RCC 7860 (cell line): ENCODE results near the gene SMYD2.

Source experiments
- DNase-seq: peaks from one replicate; pipeline ENCODE4 v3.0.0-alpha.2; 2015; ENCODE audit warnings: low spot score
- FAIRE-seq: peaks from 2 replicates; lab custom pipeline; 2012; peaks lifted over from hg19 to GRCh38; lab: Jason Lieb, UNC

The SMYD2 gene, protein sequence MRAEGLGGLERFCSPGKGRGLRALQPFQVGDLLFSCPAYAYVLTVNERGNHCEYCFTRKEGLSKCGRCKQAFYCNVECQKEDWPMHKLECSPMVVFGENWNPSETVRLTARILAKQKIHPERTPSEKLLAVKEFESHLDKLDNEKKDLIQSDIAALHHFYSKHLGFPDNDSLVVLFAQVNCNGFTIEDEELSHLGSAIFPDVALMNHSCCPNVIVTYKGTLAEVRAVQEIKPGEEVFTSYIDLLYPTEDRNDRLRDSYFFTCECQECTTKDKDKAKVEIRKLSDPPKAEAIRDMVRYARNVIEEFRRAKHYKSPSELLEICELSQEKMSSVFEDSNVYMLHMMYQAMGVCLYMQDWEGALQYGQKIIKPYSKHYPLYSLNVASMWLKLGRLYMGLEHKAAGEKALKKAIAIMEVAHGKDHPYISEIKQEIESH

DNA sequence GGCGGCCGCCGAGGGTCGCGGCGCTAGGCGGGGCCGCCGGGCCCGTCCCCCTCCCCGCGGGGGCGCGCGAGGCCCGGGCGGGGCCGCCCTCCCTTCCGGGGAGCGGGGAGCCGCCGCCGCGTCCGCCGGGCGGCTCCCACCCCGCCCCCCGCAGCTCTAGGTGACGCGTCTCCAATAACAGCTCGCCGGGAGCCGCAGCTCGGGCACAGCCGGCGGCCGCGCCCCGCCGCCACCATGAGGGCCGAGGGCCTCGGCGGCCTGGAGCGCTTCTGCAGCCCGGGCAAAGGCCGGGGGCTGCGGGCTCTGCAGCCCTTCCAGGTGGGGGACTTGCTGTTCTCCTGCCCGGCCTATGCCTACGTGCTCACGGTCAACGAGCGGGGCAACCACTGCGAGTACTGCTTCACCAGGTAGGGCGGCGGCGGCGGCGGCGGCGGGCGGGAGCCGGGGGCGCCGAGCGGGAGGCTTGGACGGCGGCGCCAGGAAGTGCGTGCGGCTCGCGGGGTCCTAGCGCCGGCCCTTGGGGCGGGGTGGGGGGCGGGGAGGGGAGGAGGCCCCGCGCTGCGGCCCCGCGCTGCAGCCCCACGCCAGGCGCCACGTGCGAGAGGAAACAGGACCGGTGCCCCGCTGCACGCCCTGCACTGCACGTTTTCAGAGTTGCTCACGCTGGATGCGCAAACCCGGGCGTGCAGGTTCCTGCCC, at the start of gene SMYD2:
TSS of gene SMYD2 (plus strand) at position 139 of the 699 bp plus-strand sequence. CDS start at position 235, 96 bp downstream.
- DNase-seq (peak; percentile 50), FAIRE-seq (no peak)

DNA sequence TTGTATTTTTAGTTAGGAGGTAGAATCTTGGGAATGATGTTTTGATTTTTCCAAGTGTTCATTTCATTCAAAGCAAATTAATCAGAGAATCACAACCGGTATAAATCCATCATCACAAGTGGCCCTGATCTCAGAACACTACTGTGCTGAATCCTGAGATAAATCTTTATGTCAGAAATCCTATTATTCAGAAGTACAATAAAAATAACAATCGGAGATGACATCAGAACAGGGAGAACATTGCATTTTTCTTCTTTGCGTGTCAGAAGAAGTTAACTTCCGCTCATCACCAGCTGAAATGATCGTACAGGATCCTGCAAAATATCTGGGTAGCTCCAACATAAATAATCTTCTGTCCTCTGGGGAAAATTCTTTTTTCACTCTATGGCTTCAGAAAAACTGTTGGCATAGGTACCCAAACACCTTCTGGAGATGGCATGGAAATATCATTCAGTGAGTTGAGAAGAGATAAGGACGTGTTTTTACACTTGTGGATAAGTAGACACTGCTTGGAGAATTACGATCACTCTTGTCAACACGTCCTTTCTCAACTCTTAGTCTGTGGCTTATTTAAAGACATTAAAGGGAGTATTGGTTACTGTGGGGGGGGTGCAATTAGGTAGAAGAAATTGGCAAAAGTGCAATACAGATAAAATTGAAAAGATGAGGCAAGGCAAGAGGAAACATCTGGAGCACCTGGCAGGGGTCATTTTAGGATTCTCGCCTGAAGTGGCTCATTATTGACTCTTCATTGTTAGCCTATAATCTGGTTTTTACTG, 46.9 kb upstream of the SMYD2 start:
- FAIRE-seq = no peak

DNA sequence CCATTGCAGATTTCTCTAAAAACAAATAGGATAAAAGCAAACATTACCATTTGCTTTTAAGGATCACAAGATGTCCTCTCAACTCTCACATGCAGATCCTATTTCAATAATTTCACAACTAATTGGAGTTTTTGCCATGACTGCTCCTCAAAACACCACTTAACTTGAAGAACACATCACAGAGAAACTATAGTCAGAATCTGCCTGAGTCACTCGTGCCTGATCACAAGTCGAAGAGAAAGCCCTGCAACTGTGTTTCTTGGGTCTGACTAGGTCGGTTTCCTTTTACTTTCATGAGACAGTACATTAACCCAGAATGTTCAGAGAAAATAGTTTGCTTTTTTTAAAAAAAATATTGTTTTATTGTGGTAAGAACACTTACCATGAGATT, 46.3 kb upstream of the SMYD2 start:
- no peak for FAIRE-seq
- no peak for DNase-seq

More for the DNA sequence above, 46.9 kb upstream of the SMYD2 start:
- DNase-seq = no peak

DNA sequence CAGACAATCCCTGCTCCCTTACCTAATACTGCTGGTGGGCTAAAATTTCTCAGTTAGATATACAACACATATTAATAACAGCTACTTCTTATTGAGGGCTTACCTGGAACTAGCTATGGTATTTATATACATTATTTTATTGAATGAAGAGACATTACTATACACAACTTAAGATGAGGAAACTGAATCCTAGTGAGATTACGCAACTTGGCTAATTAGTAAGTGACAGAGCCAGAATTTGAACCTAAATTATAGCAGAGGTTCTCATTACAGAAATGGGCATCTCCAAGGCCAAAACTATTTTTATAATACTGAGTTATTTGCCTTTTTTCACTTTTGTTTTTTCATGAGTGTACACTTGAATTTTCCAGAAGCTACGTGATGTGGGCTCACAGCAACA, 44.5 kb upstream of the SMYD2 start:
- FAIRE-seq (no peak), DNase-seq (no peak)

DNA sequence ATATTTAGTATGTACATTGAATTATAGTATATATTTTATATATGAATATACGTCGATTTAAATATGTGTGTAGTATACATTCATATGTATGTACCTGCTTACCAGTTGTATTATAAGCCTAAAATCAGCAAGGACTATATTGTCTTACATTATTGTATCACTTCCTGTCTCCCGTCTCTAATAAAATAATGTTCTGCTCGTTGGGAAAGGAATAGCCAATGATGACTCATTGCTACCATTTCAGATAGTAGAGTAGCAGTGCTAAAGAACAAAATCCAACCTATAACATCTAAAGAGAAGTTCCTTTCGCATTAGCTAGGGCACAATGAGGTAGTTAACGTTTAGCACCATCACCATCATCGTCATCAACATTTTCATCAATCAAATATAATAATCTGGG, 39.9 kb upstream of the SMYD2 start:
- no peak for FAIRE-seq
- no peak for DNase-seq

DNA sequence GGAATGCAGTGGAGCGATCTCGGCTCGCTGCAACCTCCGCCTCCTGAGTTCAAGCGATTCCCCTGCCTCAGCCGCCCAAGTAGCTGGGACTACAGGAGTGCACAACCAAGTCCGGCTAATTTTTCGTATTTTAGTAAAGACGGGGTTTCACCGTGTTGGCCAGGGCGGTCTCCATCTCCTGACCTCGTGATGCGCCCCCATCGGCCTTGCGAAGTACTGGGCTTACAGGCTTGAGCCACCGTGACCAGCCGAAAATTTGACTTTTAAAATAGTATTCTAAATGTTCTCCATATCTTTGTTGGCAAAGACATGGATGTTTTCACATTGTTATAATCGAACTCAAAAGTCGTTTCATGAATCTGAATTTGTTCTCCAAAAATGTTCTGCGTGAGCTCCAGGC, 36.7 kb upstream of the SMYD2 start:
- no peak for FAIRE-seq
- no peak for DNase-seq

DNA sequence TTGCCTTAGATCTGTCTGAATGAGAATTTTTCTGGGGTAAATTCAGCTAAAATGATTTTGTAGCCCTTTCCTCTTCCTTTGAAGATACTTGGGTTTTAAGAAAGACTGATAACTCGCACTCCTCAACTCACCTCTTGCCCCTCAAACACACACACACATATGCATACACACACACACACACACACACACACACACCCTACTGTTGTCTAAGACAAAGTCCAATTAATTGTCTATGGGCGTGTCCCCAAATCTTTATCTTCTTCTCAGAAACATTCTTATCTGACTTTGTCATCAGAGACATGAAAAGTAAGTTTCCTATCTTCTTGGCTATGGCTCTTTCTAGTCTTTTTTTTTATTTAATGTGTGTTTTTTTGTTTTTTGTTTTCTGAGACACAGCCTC, 36.1 kb upstream of the SMYD2 start:
- DNase-seq (no peak), FAIRE-seq (no peak)

DNA sequence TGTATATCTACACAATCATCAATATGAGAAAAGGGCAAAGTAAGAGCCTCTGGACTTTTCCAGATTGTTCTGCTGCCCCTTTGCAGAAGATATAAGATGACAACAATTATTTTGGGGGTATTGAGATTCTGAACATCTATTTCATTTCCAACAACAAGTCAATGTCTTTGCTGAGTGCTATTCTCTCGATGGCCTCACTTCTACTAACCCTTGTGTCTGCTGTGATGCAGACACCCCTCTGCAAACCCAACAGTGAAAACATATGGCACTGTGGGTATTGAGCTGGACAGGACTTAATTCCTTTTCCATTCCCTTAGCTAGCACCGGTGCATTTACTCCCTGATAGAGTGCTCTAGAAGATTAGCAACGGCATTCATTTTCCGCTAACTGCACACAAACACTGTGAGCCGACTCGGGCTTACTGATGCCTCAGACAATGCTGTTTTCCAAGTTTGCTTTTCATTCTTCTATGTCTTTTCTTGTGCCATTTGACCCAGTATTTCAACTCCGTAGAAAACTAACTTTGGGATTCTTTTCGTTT, 33.4 kb upstream of the SMYD2 start:
- no peak for FAIRE-seq

DNA sequence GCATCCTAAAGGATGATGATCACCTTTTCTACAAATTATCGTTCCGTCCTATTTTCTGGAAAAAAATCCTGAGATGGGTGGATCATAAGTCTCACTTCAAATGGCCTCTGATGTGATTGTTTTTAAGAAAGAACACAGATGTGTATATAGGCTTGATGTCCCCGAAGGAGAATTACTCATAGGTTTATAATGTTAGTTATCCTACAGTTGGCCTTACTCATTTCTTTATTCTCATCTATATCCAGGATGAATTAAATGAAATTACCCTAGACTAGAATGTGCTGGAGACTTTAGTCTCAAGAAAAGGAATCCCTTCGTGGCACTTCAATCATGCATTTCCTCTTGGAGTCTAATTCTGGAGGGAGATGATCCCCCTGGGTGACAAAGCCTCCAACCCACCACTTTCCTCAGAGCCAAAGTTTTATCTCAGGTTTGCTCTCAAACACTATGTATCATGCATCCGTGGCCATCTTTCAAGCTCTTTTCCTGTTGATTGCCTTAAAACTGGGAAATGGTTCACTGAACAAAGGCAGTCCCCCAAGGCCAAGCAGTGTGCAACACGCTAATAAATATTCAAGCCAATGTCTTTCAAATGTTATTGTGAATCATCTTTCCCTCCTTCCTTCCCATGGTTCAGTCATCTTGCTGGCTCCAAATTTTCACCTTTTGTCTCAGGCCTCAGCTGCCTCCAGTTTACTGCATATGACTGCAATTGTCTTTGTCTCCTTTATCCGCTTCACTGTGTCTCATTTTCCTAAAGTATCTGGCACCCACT, 32.5 kb upstream of the SMYD2 start:
- FAIRE-seq = no peak
- DNase-seq = no peak

More for the DNA sequence above, 33.4 kb upstream of the SMYD2 start:
- no peak for DNase-seq

DNA sequence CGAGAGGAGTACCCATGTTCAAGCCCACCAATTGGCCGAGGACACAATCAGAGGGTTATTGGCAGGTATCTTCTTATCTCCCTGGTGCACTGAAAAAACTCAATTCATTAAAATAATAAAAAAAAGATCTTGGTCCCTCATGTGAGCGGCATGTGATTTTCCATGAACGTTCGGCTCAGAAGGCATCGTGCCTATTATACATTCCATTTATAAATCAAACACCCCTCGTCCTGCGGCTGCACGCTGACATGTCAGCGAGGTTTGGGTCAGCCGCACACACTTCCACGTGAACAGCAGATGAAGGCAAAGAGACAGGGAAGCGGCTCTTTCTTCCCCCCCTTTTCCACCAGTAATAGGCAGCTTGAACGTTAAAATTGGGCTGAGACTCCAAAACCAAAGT, 31.3 kb upstream of the SMYD2 start:
- no peak for FAIRE-seq
- no peak for DNase-seq

DNA sequence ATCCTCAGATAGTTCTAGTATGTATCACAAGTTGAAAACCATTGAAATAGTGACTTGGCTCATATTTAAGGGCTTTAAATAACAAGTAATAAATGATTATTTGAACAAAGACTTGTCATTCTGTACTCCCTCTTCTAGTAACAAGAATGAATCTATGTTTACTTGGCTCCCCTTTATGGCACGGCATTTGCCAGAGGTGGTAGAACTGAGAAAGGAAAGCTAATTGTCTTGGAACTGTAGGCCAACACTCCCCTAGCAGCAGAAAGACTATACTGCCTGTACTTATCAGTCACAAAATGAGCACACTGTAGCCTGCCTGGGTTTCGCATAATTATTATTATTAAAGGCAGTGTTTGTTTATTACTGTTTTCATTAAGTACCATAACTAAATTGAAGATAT, 29.6 kb upstream of the SMYD2 start:
- DNase-seq = no peak

DNA sequence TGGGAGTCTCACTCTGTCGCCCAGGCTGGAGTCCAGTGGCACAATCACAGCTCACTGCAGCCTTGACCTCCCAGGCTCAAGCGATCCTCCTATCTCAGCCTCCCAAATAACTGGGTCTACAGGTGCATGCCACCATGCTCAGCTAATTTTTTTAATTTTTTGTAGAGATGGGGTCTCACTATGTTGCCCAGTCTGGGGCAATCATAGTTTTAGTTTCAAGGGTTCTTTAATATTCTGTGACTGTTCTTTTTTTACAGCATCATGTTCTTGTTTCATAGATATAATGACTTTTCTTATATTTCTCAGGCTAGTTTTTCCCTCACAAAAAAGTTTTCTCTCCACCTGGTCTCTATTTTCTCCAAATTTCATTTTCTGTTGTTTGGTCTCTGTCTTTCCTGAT, 25.4 kb upstream of the SMYD2 start:
- DNase-seq (no peak), FAIRE-seq (no peak)

More for the DNA sequence above, 29.6 kb upstream of the SMYD2 start:
- FAIRE-seq = no peak

DNA sequence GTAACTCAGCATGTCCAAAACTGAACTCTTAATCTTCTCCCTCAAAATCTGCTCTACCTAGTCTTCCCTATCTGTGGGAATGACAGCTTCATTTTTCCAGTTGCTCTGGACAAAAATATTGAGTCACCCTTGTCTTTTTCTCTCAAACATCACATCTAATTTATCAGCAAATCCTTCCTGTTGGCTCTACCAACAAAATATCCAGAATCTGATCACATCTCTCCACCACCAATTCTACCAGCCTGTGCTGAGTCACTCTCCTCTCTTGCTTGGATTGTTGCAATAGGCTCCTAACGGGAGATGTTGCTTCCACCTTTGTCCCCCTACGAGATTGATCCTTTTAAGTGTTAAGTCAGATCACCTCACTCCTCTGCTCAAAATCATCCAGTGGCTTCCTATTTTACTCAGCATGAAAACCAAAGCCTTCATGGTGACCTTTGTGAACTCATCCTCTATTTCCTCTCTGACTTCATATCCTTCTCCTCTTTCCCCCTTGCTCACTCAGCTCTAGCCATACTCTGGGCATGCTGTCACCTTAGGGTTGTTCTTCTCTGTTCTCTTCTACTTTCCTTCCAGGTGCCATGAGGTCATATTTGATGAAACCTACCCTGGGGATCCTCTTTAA, 21.5 kb upstream of the SMYD2 start:
- no peak for FAIRE-seq
- DNase-seq = peak; percentile 64

DNA sequence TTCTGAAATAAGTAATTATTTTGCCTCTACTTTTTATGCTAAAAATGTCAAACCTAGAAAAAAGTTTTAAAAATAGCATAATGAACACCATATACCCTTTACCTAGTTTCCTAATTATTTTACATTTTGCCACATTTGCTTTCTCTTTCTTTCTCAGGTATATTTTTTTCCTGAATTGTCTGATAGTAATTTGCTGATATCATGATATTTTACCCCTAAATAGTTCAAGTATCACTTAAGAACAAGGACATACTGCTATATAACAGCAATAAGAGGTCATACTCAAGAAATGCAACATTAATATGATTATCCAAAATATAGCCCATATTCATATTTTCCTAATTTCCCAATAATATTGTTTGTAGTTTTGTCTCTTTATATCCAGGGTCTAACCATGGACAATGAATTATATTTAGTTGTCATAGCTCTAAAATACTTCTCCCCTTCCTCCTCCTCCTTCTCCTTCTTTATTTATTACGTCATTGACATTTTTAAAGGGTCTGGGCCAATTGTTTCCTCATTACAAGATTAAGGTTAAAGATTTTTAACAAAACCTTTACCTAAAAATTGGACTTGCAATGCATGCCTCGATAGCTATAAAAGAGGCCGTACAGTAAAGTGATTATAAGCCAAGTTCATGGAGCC, 20.3 kb upstream of the SMYD2 start:
- DNase-seq (no peak), FAIRE-seq (no peak)

DNA sequence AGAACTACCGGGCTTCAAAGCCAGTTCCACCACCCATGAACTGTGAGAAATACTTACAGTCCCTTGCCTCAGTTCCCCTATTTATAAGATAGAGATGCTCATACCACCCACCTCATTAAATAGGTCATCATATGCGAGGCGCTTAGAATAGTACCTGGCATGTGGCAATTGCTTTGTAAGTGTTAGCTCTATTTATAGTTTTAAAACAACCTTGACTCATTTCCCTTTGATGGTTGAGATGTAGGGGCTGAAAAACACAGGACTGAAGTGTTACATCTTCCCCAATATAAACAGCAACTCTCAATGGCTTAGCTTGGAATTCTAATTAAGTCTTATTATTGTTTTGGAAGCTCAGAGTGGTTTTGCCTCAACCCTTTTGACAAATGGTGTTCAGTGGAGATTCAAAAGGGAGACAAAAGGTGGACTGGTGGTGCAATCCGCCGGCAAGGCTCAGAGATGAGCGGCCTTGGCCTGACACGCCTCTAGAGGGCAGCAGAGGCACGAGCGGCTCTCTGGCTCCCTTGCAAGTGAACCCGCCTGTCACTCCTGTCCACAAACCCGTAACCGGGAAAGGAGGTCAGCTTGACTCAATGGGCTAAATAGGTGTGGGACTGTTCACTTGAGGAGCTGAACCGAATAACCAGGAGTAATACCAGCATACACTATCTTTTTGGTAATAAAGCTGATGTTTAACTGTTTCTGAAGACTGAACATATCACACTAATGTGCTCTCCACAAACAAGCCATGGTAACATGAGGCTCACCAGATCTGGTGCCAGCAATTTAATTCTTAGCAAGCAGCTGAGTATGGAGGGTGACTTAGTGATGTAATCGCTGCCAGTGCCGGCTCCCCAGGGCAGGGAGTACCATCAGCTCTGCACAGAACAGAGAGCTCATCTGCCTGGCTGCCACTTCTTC, 19.5 kb upstream of the SMYD2 start:
- DNase-seq = peak; percentile 61
- FAIRE-seq = peak; percentile 52

DNA sequence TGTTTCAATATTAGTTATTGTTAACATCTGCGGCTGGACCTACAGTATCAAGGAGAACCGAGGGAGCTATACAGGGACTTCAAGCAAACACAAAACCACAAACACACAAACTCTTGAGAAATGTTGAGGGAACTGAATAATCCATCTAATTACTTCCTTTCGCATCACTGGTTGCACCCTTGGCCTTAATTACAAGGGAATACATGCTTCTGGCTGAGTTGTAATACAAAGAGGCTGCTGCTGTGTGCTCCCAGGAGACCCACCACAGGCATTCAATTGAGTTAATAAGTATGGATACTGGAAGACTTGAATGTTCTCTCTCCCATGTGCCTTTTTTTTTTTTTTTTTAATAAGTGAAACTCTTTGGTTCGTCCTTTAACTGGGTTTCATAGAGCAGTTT, 16.8 kb upstream of the SMYD2 start:
- no peak for DNase-seq
- no peak for FAIRE-seq

DNA sequence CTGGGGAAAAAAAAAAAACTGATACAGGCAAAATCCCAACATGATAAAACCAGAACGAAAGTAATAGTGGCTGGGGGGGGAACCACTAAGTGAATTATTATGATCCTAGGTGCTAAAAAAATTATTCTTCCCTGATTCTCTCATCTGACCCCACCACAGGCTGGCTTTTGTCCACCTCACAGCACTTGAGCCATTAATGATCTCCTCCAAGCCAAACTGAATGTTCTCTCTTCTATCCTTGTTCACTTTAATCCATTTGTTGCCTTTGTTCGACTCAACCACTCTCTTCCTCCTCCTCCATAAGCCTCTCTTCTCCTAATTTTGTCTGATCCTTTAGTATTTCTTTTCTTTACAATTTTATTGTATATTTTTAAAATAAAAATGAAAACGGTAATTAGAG, 16.0 kb upstream of the SMYD2 start:
- no peak for FAIRE-seq
- DNase-seq = no peak

DNA sequence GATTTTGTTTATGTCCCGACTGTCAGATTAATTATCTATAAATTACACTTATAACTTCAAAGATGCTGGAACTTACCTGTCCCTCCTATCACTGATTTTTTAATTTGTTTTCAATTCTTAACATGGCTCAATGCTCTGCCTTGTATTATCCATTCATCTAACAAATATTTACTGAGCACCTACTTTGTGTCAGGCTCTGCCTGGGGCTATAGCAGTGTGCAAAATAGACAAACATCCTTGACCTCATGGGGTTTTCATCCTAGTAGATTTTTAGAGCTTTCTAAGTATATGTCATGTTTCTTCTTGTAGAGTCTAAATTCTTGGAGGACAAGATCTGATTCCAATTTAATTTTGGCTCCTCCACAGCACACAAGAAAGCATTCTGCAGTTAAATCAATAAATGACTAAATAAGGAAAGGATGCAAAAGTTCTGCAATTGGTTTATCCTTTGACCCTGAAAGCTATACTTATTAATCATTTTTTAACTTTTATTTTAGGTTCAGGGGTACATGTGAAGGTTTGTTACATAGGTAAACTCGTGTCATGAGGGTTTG, 10.8 kb upstream of the SMYD2 start:
- FAIRE-seq (no peak), DNase-seq (no peak)
